ENCODE measurements around the gene CHST7.
"Not testable (repeated sequence)": the region's sequence is repeated elsewhere in the genome, so short reads cannot be mapped to it uniquely, and the experiment has no call there.

Gene CHST7

GRCh38 chrX:46573331-46573891, at the start of gene CHST7:
CHST7 (plus strand) TSS chrX:46573765; CDS start chrX:46573932, 167 bp downstream.
- DNase-seq (ENCODE audit: low spot score) = no peak

DNA sequence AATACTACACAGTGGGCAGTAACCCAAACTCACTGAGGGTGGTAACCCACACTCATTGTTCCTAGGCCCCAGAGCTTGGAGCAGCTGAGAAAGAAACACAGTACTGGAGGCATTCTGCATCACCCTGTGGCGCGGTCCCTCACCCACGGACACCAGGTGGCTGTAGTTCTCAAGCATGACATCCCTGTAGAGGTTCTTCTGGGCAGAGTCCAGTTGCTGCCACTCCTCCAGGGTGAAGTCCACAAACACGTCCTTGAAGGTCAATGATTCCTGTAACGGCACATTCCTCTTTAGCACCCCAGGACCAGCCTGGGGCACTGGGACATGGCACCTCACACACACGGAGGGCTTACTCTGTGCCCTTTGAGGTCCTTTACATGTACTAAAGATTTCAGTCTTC, 44.9 kb upstream of the CHST7 start:
- DNase-seq (ENCODE audit: low spot score) = not testable (repeated sequence)

DNA sequence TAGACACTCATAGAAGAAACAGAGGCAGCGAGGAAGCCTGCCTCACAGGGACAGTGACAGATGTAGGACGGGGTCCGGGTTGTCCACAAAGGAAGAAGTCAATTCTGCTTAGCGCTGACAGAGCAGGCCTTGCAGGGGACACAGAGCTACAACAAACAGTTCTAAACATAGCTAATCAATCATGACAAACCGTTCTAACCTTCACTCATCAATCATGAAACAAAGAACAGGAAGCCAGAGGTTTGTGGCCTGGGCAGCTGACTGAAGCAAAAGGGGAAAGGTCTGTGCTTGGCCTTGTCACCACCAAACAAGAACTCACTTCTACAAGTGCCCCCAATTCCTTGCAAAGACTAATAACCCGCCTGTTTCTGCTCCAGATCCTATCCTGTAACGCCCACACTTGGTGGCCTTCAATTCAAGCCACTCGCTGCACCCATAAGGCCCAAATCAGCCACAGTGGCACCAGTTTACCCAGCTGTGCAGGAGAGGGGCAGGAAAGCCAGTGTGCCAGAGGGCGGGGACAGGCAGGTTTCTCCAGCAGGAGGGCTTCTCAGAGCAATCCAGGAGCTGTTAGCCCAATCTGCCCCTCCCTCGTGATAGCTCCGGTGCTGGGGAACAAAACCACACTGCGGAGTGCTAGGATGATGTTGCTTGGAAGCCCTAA, 43.7 kb upstream of the CHST7 start:
- DNase-seq (ENCODE audit: low spot score) = not testable (repeated sequence)

DNA sequence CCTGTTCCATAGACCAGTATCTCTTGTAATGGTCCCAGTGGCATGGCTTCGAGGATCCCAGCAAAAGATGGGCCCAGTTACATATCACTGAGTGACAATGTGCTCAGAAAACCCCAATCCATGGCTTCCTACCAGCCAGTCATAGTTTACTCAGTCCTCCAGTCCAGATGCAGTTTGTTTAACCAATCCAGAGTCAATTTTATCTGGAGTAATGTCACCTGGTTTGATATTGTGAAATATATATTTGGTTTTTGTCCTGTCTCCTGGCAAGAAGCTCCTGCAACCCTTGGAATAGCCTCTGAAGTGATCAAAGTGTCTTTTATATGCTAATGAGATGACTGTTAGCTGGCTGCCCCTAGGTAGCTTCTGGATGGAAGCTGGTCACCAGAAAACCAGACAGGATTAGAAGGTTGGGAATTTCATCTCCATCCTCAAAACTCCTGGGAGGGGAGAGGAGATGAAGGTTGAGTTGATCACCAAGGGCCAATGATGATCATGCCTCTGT, 43.1 kb upstream of the CHST7 start:
- DNase-seq (ENCODE audit: low spot score) = not testable (repeated sequence)

DNA sequence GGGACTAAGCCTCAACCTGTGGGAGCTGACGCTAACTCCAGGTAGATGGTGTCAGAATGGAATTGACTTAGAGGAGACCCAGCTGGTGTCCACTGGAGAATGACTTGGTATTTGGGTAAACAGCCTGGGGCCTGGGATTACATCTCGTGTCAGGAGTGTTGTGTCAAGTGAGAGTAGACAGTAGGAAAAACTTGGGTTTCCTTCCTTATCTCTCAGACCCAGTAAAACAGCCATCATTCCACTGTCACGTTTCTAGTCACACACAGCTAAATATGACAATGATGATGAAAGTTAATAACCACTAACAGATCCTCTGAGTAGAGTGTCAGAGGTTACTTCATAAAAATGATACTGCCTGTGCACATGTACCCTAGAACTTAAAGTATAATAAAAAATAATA, 42.1 kb upstream of the CHST7 start:
- no peak for DNase-seq (ENCODE audit: low spot score)

- no peak for DNase-seq (ENCODE audit: low spot score)
Observed at GRCh38 chrX:46543441-46543840, 30.1 kb upstream of the CHST7 start.

DNA sequence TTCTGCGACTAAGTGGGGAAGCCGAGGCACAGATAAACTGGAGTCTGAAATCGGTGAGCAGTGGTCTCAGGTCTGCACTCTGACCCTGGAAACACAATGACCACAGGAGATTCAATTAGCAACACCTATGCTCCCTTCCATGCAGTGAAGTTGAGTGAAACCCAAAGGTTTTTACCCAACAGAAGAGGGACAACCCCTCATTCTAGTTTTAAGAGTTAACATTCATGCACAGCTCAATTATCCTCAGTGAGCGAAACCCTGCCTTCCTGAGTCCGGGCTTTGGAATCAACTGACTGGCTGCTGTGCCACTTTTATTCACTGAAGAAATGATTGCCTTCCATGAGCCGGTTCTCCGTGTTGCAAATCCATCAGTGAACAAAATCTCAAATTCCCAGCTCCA, 29.0 kb upstream of the CHST7 start:
- DNase-seq (ENCODE audit: low spot score) = not testable (repeated sequence)

DNA sequence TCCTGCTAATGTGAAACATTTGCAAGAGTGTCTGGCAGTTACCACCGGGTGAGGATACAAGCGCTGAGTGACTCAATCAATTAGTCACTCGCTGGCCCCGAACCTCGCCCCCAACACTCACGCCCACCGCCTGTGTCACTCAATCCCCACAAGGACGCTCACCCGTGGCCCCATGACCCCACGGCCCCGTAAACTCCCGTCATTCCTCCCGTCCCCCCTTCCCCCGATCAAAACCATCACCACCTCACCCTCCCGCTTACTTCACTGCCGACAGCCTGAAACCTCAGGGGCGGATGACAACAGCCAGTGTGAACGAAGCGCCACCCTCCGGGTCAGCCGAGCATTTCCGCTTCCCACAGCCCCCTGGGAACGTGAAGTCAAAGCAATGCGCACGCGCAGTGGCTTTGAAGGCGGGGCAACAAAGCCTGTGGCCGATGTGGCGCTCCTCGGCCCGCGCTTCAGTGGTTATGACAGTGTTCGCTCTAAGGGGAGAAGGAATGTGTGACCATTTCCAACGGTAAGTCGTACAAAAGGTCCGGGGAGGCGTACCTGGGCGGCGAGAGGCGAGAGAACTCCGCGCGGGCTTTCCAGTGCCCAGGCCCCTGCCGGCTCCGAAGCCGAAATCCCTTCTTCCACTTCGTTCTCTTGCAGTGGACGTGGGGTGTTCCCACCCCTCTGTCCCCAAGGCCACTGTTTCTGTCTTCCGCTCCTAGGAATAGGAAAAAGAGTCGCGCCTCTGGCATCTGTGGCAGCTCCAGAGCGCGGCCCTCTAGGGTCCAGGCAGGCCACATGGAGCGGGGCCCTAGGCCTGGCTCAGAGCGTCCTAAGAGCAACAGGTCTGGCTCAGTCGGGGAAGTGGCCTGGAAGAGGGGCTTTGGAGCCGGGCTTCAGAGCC, 28.2 kb upstream of the CHST7 start, which contains the start of gene ZNF674:
TSS of gene ZNF674 (minus strand) at position 311 of the 895 bp plus-strand sequence. CDS start 3,334 bp downstream, outside the sequence.
- peak; percentile 91 for DNase-seq (ENCODE audit: low spot score)

DNA sequence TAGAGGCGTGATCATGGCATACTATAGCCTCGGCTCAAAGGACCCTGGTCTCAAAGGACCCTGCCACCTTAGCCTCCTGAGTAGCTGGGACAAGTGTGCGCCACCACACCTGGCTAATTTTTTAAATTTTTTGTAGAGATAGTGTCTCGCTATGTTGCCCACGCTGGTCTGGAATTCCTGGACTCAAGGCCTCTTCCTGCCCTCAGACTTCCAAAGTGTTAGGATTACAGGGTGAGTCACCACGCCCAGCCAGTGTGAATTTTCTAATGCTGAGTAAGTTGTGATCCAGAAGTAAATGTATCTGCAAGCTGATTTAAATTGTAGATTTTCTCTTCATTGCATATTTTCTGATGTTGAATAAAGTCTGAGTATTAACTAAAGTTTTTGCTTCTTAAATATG, 25.7 kb upstream of the CHST7 start:
- peak; percentile 85 for DNase-seq (ENCODE audit: low spot score)

- DNase-seq (ENCODE audit: low spot score) = no peak
Observed at GRCh38 chrX:46549914-46550313, 23.7 kb upstream of the CHST7 start.

- no peak for DNase-seq (ENCODE audit: low spot score)
Observed at GRCh38 chrX:46551494-46552128, 22.0 kb upstream of the CHST7 start.

DNA sequence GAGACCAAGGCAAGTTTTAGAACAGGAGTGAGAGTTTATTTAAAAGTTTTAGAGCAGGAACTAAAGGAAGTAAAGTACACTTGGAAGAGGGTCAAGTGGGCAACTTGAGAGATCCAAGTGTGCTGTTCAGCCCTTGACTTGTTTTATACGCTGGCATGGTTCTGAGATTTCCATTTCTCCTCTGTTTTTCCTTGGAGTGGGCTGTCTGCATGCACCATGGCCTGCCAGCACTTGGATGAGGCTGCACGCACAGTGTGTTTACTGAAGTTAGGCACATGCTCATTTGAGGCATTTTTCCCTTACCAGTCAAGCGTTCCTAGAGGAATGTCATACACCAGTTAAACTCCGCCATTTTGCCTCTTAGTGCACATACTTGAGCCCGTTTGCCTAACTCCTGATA, 19.6 kb upstream of the CHST7 start:
- no peak for DNase-seq (ENCODE audit: low spot score)

GRCh38 chrX:46554942-46555341, 18.6 kb upstream of the CHST7 start:
- DNase-seq (ENCODE audit: low spot score) = peak; percentile 52

DNA sequence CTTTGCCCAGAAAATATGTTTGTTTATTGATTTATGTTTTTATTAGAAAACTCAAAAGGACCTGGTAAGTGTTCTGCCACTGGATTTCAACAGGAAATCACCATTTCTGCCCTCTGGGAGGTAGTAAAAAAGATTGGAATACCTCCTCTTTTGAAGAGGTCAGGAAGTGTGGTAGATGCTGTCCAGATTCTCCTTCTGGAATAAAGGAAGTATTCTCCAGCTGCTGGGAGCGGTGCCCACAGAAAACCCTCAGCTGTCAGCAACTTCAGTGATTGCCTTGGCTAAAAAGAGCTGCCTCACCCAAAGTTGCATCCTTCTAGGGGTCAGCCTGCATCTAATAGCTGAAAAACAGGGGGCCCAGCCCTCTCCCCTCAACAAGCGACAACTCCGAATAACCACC, 14.5 kb upstream of the CHST7 start:
- DNase-seq (ENCODE audit: low spot score) = no peak

DNA sequence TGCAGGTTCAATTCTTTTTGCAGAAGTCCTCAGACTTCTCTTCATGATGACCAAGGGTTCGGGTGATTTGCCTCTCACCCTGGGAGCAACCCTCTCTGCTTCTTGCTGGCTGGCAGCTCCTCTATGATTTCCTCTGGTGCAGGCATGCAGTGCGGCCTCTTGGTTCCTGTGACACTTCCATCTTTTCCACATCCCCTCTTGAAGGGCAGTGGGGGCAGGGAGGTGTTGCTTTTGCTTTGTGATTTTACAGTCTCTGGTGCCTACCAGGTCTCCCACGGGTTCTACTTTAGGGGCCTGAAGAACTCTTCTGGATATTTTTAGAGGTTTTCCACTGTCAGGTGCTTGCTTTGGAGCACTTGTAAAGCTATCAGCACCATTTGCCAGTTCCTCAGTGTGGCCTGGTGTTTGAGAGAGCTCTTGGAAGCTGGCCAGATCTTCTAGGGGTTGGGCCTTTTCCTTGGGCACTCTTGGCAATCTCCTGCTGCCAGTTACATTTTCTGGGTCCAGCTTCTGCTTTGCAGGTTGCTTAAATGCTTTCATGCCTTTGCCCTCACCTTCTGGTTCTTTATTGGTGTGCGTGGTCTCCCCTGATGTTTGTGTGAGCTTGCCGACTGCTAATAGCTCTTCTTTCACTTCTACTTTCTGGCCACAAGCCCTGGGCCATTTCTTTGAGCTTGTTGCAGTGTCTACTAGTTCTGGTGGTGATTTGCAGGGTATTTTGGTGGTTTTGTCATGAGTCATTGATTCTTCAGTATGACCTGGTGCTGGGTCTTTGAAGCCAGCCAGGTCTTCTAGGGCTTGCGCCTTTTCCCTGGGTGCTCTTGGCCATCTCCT, 11.5 kb upstream of the CHST7 start:
- DNase-seq (ENCODE audit: low spot score) = no peak

DNA sequence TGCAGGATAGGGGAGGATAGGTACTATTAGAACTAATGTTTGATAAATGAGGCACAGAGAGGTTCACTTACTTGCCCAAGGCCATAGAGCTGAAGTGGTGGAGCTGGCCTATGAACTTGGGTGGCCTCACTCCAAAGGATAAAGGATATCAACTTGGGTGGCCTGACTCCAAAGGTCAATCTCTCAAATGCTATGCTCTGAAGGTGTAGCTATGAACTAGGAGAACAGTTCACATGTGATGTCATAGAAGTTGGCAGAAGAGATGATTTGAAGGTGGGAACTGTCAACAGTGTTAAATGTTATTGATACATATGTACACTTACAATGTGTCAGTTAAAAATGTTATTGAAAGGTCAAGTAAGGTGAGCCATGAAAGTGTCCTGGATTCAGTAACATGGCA, 6.2 kb upstream of the CHST7 start:
- no peak for DNase-seq (ENCODE audit: low spot score)

- no peak for DNase-seq (ENCODE audit: low spot score)
Observed at GRCh38 chrX:46569621-46570020, 3.9 kb upstream of the CHST7 start.

DNA sequence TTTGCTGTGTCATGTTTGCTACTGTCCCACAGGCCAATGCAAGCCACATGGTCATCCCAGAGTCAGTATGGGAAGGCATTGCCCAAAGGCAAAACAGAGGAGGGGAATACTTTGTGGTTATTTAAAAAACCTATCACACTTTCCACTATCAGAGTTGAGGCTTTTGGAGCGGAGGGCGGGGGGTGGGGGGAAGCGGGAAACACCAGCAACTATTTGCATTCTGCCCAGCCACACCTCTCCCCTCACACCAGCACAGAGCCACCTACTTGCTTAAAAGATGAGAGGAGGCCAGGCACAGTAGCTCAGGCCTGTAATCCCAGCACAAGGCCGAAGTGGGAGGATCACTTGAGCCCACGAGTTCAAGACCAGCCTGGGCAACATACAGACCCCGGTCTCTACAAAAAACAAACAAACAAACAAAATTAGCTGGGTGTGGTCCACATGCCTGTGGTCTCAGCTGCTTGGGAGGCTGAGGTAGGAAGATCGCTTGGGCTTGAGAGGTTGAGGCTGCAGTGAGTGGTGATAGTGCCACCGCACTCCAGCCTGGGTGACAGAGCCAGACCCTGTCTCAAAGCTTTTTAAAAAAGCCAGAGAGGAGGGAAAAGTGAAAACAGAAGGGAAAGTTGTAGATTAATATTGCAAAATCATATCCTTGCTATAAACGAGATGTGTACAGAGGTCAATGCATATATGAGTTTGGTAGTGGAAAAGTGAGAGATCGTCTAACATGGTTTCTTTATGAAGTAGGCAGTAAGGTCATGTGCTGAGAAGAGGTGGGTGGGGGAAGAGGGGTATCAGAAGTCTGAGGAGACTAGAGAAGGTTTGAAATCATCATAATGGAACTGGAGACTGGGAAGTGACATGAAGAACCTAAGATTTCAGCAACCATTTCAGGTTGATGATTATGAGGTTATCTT, 1.9 kb upstream of the CHST7 start:
- DNase-seq (ENCODE audit: low spot score) = no peak

DNA sequence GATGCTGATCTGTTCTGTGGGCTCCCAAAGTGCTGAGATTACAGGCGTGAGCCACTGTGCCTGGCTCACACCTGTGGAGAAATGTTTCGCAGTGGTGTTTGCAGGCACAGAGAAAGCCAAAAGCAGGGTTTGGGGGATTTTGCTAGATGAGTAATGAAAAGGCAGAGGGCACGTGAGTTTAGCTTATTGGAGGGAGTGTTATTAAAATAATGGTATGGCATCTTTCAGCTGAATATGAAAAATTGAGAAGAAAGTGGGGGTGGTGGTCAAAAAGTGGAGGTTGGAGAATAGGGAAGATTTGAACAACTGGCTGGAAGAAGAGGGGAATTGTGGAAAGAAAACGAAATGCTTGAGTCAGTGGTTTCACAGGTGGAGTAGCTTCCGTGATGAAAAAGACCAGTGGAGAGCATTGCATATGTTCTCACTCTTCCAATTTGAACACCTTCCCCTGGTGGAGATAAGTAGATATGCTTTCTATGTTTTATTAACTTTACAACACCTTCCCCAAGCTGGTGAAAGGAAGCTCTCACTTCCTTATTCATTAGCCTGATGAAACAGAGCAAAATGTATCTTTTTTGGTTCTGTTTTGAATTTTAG, 1.1 kb upstream of the CHST7 start:
- DNase-seq (ENCODE audit: low spot score) = no peak
